Endothelial cell (in vitro differentiated cells): Measurements from ENCODE around the gene NFE2L2. TPM values are rescaled to one million over a fixed set of nuclear protein-coding genes. Genes with fewer than 3 reads are reported as not detected.
"Not testable (repeated sequence)": the region's sequence is repeated elsewhere in the genome, so short reads cannot be mapped to it uniquely, and the experiment has no call there.

Experiments
- DNase-seq: peaks from one replicate; pipeline ENCODE4 v3.0.0; 2021; ENCODE audit warnings: low spot score
- H3K27ac Mint-ChIP-seq: one replicate; pipeline ENCODE4 v1.8.0; 2021; ENCODE audit warnings: mixed read lengths, inconsistent platforms; ENCODE audit not compliant: unreplicated experiment
- H3K27me3 Mint-ChIP-seq: one replicate; pipeline ENCODE4 v1.8.0; 2021; ENCODE audit warnings: mild to moderate bottlenecking, moderate library complexity, mixed read lengths, inconsistent platforms; ENCODE audit not compliant: unreplicated experiment
- H3K36me3 Mint-ChIP-seq: one replicate; pipeline ENCODE4 v1.8.0; 2021; ENCODE audit warnings: mild to moderate bottlenecking, low read depth, mixed read lengths, inconsistent platforms; ENCODE audit not compliant: unreplicated experiment
- H3K4me1 Mint-ChIP-seq: one replicate; pipeline ENCODE4 v1.8.0; 2021; ENCODE audit warnings: mild to moderate bottlenecking, mixed read lengths, inconsistent platforms; ENCODE audit not compliant: unreplicated experiment
- H3K4me3 Mint-ChIP-seq: one replicate; pipeline ENCODE4 v1.8.0; 2021; ENCODE audit warnings: mild to moderate bottlenecking, mixed read lengths, inconsistent platforms; ENCODE audit not compliant: unreplicated experiment
- H3K9me3 Mint-ChIP-seq: one replicate; pipeline ENCODE4 v1.8.0; 2021; ENCODE audit warnings: mixed read lengths, inconsistent platforms; ENCODE audit not compliant: unreplicated experiment
- total RNA-seq: library from RNA; stranded (reverse); fragmentation: NEBNext Ultra II Directional; extraction: Animal tissue kit (Norgen Biotek cat#: 25700); gene quantifications from one replicate; pipeline ENCODE4 v1.2.1, GENCODE V29; 2021; ENCODE audit not compliant: unreplicated experiment
- TF ChIP-seq, protein P1 (sequence below): fragments of 200-600 bp; sonication (generic); IDR thresholded peaks from one replicate; pipeline ENCODE4 v1.5.0; 2021; ENCODE audit warnings: antibody characterized with exemption; ENCODE audit not compliant: unreplicated experiment

Gene NFE2L2
- total RNA-seq, 1 donor from 2014 or later: 50.6 TPM

DNA sequence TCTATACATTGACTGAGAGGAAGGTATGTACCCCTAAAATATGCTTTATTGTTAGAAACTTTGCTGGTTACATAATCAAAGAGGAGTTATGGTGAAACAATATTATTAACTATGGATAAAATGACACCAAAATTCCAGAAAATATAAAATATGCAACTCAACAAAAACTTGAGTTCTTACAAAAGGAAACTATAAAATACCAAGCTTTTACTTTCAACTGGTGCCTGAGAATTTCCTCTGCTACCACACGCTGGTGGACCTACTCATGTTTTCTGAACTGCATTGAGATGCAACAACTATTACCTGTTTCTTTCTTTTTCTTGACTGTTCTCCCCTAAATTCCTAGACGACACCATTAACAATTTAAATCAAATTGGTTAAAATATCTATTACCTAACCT is 8.2 kb upstream of the NFE2L2 start:
- Mint-ChIP-seq H3K27me3 (no peaks in the 10 kb centered on the region), H3K4me1 (no peaks in the 10 kb centered on the region), H3K27ac (no peak overlapping the region), H3K9me3 (no peaks in the 10 kb centered on the region), H3K36me3 (no peaks in the 10 kb centered on the region), H3K4me3 (no peak overlapping the region)
- TF ChIP-seq, protein P1, sequence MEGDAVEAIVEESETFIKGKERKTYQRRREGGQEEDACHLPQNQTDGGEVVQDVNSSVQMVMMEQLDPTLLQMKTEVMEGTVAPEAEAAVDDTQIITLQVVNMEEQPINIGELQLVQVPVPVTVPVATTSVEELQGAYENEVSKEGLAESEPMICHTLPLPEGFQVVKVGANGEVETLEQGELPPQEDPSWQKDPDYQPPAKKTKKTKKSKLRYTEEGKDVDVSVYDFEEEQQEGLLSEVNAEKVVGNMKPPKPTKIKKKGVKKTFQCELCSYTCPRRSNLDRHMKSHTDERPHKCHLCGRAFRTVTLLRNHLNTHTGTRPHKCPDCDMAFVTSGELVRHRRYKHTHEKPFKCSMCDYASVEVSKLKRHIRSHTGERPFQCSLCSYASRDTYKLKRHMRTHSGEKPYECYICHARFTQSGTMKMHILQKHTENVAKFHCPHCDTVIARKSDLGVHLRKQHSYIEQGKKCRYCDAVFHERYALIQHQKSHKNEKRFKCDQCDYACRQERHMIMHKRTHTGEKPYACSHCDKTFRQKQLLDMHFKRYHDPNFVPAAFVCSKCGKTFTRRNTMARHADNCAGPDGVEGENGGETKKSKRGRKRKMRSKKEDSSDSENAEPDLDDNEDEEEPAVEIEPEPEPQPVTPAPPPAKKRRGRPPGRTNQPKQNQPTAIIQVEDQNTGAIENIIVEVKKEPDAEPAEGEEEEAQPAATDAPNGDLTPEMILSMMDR: no peak
- no peak for DNase-seq

DNA sequence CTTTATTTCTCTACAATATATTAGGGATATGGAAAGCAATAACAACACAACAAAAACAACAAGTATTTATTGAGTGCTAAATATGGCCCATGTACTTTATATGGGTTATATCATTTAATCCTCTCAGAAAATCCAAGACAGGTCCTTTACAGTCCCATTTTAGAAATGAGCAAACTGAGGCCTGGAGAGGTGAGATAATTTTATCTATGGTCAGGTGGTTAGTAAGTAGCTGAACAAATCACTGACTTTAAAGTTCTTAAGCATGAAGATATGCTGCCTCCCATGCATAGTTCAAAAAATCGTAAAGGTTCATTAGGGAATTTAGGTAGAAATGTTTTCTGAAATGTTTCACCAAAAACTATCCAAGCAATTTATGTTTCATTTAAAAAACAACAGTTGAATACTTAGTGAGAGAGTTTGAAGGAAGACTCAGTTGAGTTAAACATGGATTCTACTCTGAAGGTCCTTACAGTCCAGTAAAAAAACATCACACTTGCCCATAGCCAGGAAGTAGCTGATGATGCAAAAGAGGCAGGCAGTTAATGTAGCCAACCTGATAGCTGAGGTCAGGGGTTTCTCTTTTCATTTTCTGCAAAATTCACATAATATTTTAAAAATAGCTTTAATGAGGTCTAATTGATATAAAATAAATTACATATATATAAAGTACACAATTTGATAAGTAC is 7.6 kb upstream of the NFE2L2 start:
- Mint-ChIP-seq H3K27me3 (no peaks in the 10 kb centered on the region), H3K4me1 (peaks cover 4% of the 10 kb centered on the region), H3K36me3 (no peaks in the 10 kb centered on the region), H3K9me3 (no peaks in the 10 kb centered on the region), H3K4me3 (no peak overlapping the region), H3K27ac (no peak overlapping the region)
- TF ChIP-seq, protein P1: no peak
- DNase-seq: no peak

GRCh38 chr2:177270531-177270930 is 6.0 kb upstream of the NFE2L2 start:
- TF ChIP-seq, protein P1: no peak

GRCh38 chr2:177268901-177269300 is 4.4 kb upstream of the NFE2L2 start:
- Mint-ChIP-seq H3K9me3 (no peaks in the 10 kb centered on the region), H3K27me3 (peaks cover 2% of the 10 kb centered on the region), H3K4me1 (peaks cover 10% of the 10 kb centered on the region), H3K36me3 (no peaks in the 10 kb centered on the region), H3K4me3 (no peak overlapping the region), H3K27ac (no peak overlapping the region)
- TF ChIP-seq, protein P1: no peak
- no peak for DNase-seq

More at GRCh38 chr2:177270531-177270930, 6.0 kb upstream of the NFE2L2 start:
- H3K36me3 Mint-ChIP-seq: no peaks in the 10 kb centered on the region
- no peak overlapping the region for H3K4me3 Mint-ChIP-seq
- no peaks in the 10 kb centered on the region for H3K27me3 Mint-ChIP-seq
- DNase-seq: no peak
- no peaks in the 10 kb centered on the region for H3K9me3 Mint-ChIP-seq
- peaks cover 10% of the 10 kb centered on the region for H3K4me1 Mint-ChIP-seq
- no peak overlapping the region for H3K27ac Mint-ChIP-seq

DNA sequence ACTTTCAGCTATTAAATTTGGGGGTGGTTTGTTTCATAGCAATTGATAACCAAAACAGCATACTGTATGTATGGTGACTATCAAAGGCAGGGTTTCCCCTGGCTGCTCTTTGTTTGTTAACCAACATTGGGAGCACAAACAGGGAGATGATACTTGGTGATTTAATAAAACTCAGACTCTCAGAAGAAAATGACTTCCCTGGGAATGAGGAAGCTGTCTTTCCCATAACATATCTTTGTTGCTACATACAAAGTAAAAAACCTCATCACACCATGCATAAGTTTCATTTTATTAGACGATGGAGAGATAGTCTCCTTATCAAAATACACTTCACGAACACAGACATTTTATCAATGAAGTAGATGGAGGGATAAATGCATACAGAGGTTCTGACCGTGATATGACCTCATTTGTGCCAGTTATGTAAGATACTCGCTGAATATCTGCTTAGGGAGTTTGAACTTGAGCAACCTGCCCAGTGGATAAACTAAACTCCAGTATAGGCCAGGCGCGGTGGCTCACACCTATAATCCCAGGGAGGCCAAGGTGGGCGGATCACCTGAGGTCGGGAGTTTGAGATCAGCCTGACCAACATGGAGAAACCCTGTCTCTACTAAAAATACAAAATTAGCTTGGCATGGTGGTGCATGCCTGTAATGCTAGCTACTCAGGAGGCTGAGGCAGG is 3.8 kb upstream of the NFE2L2 start:
- no peak overlapping the region for H3K4me3 Mint-ChIP-seq
- no peak overlapping the region for H3K27ac Mint-ChIP-seq
- TF ChIP-seq, protein P1: no peak
- no peaks in the 10 kb centered on the region for H3K9me3 Mint-ChIP-seq
- peaks cover 11% of the 10 kb centered on the region for H3K4me1 Mint-ChIP-seq
- H3K36me3 Mint-ChIP-seq: peaks cover under 1% of the 10 kb centered on the region
- DNase-seq: no peak
- H3K27me3 Mint-ChIP-seq: peaks cover 3% of the 10 kb centered on the region

- not testable (repeated sequence) for H3K36me3 Mint-ChIP-seq, H3K9me3 Mint-ChIP-seq, H3K27me3 Mint-ChIP-seq, H3K4me3 Mint-ChIP-seq, H3K27ac Mint-ChIP-seq, DNase-seq
- peaks cover 17% of the 10 kb centered on the region for H3K4me1 Mint-ChIP-seq
These were observed 2.4 kb upstream of the NFE2L2 start for GRCh38 chr2:177266955-177267354.
